Lung microvascular endothelial cell (primary cell): ENCODE measurements around the gene CRYGS. TPM values are rescaled to one million over a fixed set of nuclear protein-coding genes. Genes with fewer than 3 reads are reported as not detected.

Source experiments
- DNase-seq, 2 donors: peaks; one replicate each; pipeline versions ENCODE4 v3.0.0 to v3.0.0-alpha.2; 2010; ENCODE audit warnings: low read depth in 2 of 2
- total RNA-seq: library from RNA; depleted of rRNA; stranded (reverse); fragments of >200 nt; gene quantifications from 2 replicates; pipeline ENCODE4 v1.2.1, GENCODE V29; 2014

CRYGS gene
- total RNA-seq, 1 donor from 2014 or later = 1.2 TPM

DNA sequence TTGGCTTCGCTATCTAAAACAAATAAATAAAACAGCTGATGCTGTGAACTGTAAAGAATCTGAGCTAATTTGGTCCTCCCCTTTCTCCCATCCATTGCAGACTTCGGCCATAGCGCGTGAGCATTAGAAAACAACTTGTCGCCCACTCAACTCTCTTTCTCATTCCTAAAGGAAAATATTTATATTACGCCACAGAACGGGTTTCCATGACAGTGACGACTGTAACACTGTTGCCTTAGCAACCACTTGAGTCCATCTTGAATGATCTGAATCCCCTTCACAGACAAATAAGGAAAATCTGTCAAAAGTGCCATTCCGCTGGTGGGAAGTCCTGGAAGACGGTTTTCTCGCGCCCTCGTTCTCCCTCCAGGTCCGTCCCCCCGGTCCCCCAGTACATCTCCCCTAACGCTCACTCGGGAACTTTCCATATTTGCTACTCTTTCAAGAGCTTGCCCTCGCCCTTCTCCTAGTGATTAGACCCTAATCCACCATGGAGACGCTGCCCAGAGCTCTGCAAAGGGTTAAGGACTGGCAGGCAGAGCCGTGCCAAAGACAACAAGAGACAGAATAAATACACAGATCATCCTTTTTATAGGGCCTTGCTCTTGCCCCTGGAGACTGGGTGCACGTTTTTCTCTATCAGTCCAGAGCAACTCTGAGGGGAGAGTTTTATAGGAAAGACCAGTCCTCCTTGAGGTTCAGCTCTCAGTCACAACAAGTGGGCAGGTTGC is 50.5 kb downstream of the CRYGS start:
- no peak for DNase-seq

DNA sequence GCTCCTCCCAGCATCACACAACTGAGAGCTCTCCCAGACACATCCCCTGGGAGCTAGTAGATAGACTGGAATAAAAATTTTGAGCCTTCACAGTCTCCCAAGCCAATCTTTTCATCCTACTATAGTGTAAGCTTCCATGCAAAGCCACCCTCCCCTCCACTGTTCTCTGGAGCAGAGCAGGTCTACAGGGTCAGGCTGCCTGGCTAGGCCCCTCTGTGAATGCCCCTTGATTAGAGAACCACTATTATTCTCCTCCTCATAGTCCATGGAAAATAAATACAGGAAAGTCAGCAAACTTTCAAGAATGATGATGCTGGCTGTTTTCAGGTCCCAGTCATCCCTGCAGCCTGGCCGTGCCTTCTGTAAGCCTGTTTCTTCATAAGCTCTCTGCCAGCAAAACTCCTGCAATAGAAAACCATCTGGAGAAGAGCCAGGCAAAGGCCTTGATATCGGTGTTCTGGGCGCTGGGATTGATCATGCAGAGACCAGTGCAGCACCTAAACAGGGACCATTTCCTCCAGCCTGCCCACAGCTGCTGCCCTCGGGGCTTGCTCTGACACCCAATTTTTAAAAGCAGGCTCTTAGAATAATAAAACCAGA is 51.7 kb downstream of the CRYGS start:
- DNase-seq = no peak

DNA sequence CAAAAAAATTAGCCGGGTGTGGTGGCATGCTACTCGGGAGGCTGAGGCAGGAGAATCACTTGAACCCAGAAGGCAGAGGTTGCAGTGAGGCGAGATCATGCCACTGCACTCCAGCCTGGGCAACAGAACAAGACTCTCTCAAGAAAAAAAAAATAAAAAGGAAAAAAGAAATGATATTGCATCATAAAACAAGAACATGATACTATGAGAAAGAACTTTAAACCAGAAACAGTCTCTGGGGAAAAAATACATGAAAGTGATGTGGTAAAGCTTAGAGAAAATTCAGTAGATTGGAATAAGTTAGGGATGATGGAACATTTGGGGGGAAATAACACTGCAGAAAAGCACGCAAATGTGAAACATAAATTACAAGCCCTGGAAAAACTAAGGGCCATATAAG is 54.7 kb downstream of the CRYGS start:
- no peak for DNase-seq

Other genes starting within 250 kb of the CRYGS start
- gene DGKG, start 182.1 kb downstream of the CRYGS start, total RNA-seq = 2.0 TPM in 1 of 2 replicates, not detected in the other
- gene TBCCD1, start 23.0 kb upstream of the CRYGS start, total RNA-seq = 12.9 and 17.3 TPM in 2 replicates
- 36.8 and 60.7 TPM in 2 replicates for gene DNAJB11, start 26.3 kb upstream of the CRYGS start, total RNA-seq
- not detected in 2 replicates for gene AHSG, start 68.7 kb upstream of the CRYGS start, total RNA-seq
- not detected in 2 replicates for gene FETUB, start 96.0 kb upstream of the CRYGS start, total RNA-seq
- gene HRG, start 121.6 kb upstream of the CRYGS start, total RNA-seq = not detected in 2 replicates
- gene KNG1, start 173.0 kb upstream of the CRYGS start, total RNA-seq = not detected in 2 replicates
- 379 and 608 TPM in 2 replicates for gene EIF4A2, start 239.2 kb upstream of the CRYGS start, total RNA-seq